Measurements from ENCODE around the gene TAF9B.

DNA sequence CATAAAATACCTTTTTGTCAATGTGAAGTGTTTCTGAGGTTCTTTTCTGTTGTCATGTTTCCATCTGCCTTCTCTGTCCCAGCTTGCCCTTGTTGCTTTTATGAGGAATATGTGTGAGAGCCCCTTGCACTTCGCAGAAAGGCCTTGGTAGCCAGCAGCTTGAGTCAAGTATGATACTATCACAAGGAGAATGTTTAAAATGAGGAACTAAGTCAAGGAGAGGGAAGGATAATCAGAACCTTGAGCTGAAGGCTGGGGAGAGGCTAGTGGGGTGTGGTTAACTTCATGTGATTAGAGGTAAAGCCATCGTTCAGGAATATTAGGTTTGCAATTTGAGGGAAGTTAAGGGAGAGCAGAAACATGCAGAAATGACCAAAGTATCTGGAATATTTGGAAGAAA lies 22.7 kb downstream of the TAF9B start:
- TF ChIP-seq FOXA1 (IDR thresholded peaks at IDR 0.05) (no peak), LEF1 (IDR thresholded peaks at IDR 0.05; ENCODE audit: borderline replicate concordance) (no peak), CTBP1 (IDR thresholded peaks at IDR 0.05; ENCODE audit: borderline replicate concordance) (no peak), ARNT (IDR thresholded peaks at IDR 0.05) (no peak), SUZ12 (IDR thresholded peaks at IDR 0.05) (no peak), NFRKB (IDR thresholded peaks at IDR 0.05) (no peak), SP1 (IDR thresholded peaks at IDR 0.05) (no peak), ZNF384 (IDR thresholded peaks at IDR 0.05) (no peak)
